Measurements from ENCODE around the gene TMEM266.

- TF ChIP-seq, protein P1, sequence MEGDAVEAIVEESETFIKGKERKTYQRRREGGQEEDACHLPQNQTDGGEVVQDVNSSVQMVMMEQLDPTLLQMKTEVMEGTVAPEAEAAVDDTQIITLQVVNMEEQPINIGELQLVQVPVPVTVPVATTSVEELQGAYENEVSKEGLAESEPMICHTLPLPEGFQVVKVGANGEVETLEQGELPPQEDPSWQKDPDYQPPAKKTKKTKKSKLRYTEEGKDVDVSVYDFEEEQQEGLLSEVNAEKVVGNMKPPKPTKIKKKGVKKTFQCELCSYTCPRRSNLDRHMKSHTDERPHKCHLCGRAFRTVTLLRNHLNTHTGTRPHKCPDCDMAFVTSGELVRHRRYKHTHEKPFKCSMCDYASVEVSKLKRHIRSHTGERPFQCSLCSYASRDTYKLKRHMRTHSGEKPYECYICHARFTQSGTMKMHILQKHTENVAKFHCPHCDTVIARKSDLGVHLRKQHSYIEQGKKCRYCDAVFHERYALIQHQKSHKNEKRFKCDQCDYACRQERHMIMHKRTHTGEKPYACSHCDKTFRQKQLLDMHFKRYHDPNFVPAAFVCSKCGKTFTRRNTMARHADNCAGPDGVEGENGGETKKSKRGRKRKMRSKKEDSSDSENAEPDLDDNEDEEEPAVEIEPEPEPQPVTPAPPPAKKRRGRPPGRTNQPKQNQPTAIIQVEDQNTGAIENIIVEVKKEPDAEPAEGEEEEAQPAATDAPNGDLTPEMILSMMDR (conservative IDR thresholded peaks at IDR 0.05; ENCODE audit: low read depth in 2 of 2): no peak
- TF ChIP-seq JUNB (IDR thresholded peaks at IDR 0.05; ENCODE audit: unreplicated experiment) (no peak), REST (IDR thresholded peaks at IDR 0.05; ENCODE audit: unreplicated experiment) (no peak), EZH2 (IDR thresholded peaks at IDR 0.05; ENCODE audit: low read depth, unreplicated experiment) (no peak)
Measured at GRCh38 chr15:76116138-76116885, 56.5 kb downstream of the TMEM266 start.

Measured in GM23338 (cell line).